ENCODE data around the gene COX7B2.

COX7B2 gene, protein sequence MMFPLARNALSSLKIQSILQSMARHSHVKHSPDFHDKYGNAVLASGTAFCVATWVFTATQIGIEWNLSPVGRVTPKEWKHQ

DNA sequence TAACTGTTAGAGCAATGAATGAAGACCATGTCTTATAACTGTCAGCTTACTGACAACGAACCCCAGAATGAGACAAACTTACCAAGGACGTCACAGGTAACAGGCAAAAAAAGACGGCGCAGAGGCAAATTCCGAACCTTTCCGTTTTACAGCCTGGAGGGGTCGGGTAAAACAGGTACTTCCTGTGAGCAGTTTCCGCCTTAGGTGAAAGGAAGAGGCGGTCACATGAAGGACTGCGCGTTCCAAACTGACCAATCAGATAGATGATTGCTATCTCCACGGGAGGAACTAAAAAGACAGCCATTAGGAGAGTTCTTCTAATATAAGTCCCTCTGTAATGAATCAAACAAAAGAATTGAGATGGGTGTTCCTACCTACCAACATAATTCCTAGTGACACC is at the start of gene COX7B2:
Gene COX7B2, minus strand, starts transcription at position 168 of the 400 bp plus-strand sequence. CDS start 174,053 bp downstream, outside the sequence.
- DNase-seq: no peak

GRCh38 chr4:46956451-46956850 is 47.4 kb upstream of the COX7B2 start:
- DNase-seq: no peak

GRCh38 chr4:46955601-46956000 is 46.6 kb upstream of the COX7B2 start:
- no peak for DNase-seq

- no peak for DNase-seq
These were observed 45.6 kb upstream of the COX7B2 start for GRCh38 chr4:46954643-46955042.

DNA sequence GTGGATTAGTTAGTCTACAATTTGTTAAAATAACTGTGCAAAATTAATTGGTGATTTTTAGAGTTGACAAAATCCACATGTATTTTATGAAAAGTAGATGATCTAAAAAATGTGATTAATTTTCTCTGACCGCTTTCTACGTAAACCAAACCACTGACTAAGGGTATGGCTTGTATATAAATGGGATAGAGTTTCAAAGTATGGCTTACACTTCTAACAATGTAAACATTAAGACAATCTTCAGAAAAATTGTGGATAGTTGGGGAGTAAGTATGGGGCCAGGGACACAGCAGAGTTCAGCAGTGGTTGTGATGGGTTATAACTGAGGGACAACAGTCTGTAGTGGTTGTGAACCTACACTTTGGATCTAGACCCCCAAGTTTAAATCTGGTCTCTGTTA is 44.5 kb upstream of the COX7B2 start:
- DNase-seq: no peak

- DNase-seq: no peak
These were observed 43.4 kb upstream of the COX7B2 start for GRCh38 chr4:46952451-46952850.

- no peak for DNase-seq
These were observed 41.8 kb upstream of the COX7B2 start for GRCh38 chr4:46950826-46951225.

DNA sequence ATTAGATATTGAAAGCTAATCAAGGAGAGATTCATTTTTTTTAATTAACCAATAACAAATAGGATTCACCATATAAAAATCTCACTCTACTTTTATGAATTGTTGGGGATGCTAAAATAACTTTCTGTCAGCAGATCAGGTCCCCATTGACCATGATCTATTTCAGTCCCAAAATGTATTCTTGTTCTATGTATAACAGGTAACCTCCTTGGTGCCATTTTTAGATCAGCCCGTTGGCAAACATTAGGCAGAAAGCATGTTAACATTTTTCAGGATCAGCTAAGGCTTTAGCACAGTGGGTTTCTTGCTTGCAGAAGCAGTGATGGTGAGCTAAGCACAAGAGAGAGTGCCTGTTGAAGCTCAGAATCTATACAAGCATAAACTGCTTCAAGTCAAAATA is 40.8 kb upstream of the COX7B2 start:
- DNase-seq: no peak

GRCh38 chr4:46947541-46947940 is 38.5 kb upstream of the COX7B2 start:
- DNase-seq: no peak

GRCh38 chr4:46946919-46947536 is 38.0 kb upstream of the COX7B2 start:
- no peak for DNase-seq

GRCh38 chr4:46945062-46945461 is 36.0 kb upstream of the COX7B2 start:
- DNase-seq: no peak

GRCh38 chr4:46944345-46944744 is 35.3 kb upstream of the COX7B2 start:
- no peak for DNase-seq

- DNase-seq: no peak
These were observed 28.4 kb upstream of the COX7B2 start for GRCh38 chr4:46937493-46937892.

GRCh38 chr4:46934726-46935125 is 25.7 kb upstream of the COX7B2 start:
- no peak for DNase-seq

DNA sequence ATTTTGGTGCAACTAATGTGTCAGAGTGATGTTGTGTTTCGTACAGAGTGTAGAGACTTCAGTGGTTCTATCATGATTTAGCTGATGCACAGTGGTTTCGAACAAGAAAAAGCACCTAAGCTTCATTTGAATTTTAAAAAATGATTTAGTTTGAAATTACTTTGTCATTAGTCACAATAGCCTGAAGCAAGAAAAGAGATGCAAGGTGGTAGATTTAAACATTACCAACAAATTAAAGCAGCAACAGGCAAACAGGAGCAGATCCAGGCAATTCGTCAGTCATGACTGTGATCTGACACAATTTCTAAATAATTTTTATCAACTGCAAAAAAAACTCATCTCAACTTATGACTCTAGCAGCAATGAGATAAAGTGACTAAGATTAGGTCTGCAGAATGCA is 24.6 kb upstream of the COX7B2 start:
- no peak for DNase-seq

GRCh38 chr4:46931981-46932380 is 22.9 kb upstream of the COX7B2 start:
- no peak for DNase-seq

- DNase-seq: no peak
These were observed 21.8 kb upstream of the COX7B2 start for GRCh38 chr4:46930891-46931290.

DNA sequence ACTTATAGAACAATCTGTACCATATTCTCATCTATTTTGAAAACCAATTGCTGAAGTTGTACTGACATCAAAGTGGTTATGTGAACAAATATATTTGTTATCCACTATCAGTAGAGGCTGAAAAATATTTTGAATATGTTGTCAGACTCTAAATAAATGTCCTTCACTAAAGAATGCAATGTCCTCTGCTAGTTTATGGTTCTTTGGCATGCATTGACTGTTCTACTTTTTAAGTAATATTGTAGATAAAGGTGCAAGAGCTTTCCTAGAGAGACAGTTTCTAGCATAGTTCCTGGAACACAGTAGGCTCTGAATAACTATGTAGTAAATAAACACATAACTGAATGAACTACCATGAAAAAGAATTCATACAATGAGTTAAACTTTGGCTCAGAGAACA is 18.2 kb upstream of the COX7B2 start:
- no peak for DNase-seq

DNA sequence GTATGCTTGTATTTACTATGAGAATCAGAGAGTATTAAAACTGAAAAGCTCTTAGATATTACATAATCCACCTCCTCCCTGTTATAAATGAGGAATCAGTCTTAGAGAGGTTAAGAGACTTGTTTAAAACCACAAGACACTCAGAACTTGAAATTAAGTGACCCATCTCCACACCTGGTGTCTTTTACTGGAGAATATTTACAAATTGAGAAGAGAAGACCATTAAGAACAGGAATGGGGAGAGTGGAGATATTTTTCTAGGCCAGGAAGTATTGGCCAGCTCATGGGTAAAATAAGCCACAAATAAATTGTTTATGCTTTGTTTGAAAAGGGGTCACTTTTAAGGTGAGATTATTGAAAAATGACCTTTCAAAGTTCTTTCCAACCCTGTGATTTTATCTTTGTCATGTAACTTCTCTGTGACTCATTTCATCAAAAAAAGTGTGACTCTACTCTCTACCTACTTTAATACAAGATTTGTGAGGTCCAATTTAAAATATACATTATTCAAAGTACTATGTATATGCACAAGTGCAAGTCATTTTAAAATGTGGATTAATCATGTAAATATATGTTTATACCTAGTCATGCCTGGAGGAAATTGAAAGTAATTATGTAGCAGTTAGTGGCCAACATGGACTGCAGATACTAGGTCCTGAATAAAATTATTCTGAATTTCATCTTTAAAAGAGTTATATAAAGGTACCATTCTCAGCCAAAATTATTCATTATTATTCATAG is 15.9 kb upstream of the COX7B2 start:
- no peak for DNase-seq

DNA sequence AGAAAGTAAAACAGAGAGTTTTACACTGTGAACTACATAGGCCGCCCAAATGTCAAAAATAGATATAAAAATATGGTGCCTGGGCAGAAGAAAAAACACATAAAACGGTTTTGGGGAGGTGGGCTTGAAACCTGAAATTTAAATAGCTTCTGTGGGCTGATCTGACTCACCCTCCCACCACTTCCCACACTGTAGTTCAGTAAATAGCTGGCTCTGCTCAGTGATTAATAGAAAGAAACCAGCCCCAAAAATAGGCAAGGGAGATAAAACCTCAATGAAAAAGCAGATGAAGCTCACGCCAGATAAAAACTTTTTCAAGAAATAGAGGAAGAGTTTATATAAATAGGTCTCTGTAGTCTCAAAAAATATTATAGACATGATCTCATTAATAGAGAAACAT is 13.2 kb upstream of the COX7B2 start:
- DNase-seq: no peak

DNA sequence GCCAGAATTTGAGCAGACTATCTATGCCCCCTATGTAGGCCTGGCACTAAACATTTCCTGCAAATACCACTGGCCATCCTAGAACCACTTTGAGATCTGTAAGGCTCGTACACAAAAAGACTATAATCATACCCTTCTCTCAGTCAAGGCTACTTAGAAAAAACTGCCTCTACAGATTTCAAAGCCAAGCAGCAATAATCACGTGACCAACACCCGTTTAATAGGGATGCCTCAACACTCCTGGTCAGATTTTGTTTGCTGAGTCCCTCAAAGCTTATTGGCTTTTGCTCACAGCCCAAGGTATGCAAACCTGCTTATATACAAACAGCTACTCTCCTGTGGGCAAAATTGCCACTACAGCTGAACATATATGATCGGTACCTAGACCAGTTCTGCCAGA is 897 bp downstream of the COX7B2 start:
- DNase-seq: no peak

DNA sequence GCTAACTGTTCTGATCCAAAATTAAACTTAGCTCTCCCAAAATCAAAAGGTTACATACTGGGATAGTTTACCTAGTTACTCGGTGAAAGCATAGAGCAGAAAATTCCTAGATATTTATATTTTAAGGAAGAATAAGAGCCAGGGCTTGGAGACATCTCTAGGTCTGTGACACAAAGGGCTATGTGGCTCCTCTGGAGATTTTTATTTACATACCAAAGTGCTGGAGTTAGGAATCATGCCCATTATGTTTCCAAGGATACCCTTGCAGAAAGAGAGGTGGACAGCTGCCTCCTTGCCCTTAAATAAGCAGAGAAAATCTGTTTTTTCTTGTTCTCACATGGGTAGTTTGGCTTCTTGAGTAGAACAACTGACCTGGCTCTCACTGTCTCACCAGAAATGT is 9.0 kb downstream of the COX7B2 start:
- DNase-seq: no peak

GRCh38 chr4:46894826-46895225 is 14.2 kb downstream of the COX7B2 start:
- no peak for DNase-seq

GRCh38 chr4:46890056-46890455 is 19.0 kb downstream of the COX7B2 start:
- no peak for DNase-seq

- no peak for DNase-seq
These were observed 19.6 kb downstream of the COX7B2 start for GRCh38 chr4:46889410-46889809.

Measured in NCI-H1694 (cell line).